Activated CD4-positive, CD25-positive, alpha-beta regulatory T cell (primary cell): ENCODE data around the gene PROKR1.
"Not testable (repeated sequence)": the region's sequence is repeated elsewhere in the genome, so short reads cannot be mapped to it uniquely, and the experiment has no call there.

Source experiments
- DNase-seq, 4 experiments: peaks; one replicate each; lab custom pipeline; 2025; lab: John Stamatoyannopoulos, UW

PROKR1 gene

GRCh38 chr2:68658266-68658665 is 14.9 kb downstream of the PROKR1 start:
- no peak for DNase-seq

- DNase-seq = no peak
Observed at GRCh38 chr2:68659081-68659480, 15.7 kb downstream of the PROKR1 start.

- no peak for DNase-seq
Observed at GRCh38 chr2:68660658-68661057, 17.3 kb downstream of the PROKR1 start.

GRCh38 chr2:68662466-68662865 is 19.1 kb downstream of the PROKR1 start:
- DNase-seq = no peak

GRCh38 chr2:68663371-68664156 is 20.2 kb downstream of the PROKR1 start:
- DNase-seq = no peak

GRCh38 chr2:68667371-68667770 is 24.0 kb downstream of the PROKR1 start:
- DNase-seq = no peak

- no peak for DNase-seq
Observed at GRCh38 chr2:68669651-68670050, 26.3 kb downstream of the PROKR1 start.

- no peak for DNase-seq
Observed at GRCh38 chr2:68671961-68672360, 28.6 kb downstream of the PROKR1 start.

- no peak for DNase-seq
Observed at GRCh38 chr2:68673631-68674030, 30.3 kb downstream of the PROKR1 start.

GRCh38 chr2:68675470-68675869 is 32.1 kb downstream of the PROKR1 start:
- no peak for DNase-seq

GRCh38 chr2:68677837-68678236 is 34.5 kb downstream of the PROKR1 start:
- not testable (repeated sequence) for DNase-seq

- peak in 1 of 4 experiments; percentile 3 for DNase-seq
Observed at GRCh38 chr2:68679166-68679916, 36.0 kb downstream of the PROKR1 start.

GRCh38 chr2:68679917-68680267 is 36.5 kb downstream of the PROKR1 start:
- DNase-seq = not testable (repeated sequence)

- DNase-seq = no peak
Observed at GRCh38 chr2:68684197-68684596, 40.8 kb downstream of the PROKR1 start.

GRCh38 chr2:68686178-68686577 is 42.8 kb downstream of the PROKR1 start:
- DNase-seq = no peak

GRCh38 chr2:68687018-68687417 is 43.6 kb downstream of the PROKR1 start:
- DNase-seq = no peak

- no peak for DNase-seq
Observed at GRCh38 chr2:68689553-68690537, 46.5 kb downstream of the PROKR1 start.

GRCh38 chr2:68690851-68691250 is 47.5 kb downstream of the PROKR1 start:
- DNase-seq = no peak

GRCh38 chr2:68692511-68692910 is 49.1 kb downstream of the PROKR1 start:
- no peak for DNase-seq

GRCh38 chr2:68693951-68694350 is 50.6 kb downstream of the PROKR1 start:
- no peak for DNase-seq

- no peak for DNase-seq
Observed at GRCh38 chr2:68695971-68696370, 52.6 kb downstream of the PROKR1 start.

- DNase-seq = no peak
Observed at GRCh38 chr2:68696554-68696953, 53.2 kb downstream of the PROKR1 start.
